ENCODE data around the gene MRPL24.

Gene MRPL24

GRCh38 chr1:156751451-156751756, 10.5 kb upstream of the MRPL24 start, which contains the start of gene HDGF:
Gene HDGF (minus strand): TSS chr1:156751675. CDS start chr1:156751429, 246 bp downstream.
- peaks cover 54% of the 10 kb centered on the region for H3K4me1 ChIP-seq (ENCODE audit: control insufficient read depth, low read length)
- H3K4me2 ChIP-seq (ENCODE audit: low read length), result peak within 1 kb of the TSS; percentile 88
- H3K27ac ChIP-seq (ENCODE audit: low read depth, low read length), result peak within 1 kb of the TSS; percentile 79
- no peak for TF ChIP-seq CTCF (IDR thresholded peaks at IDR 0.05; ENCODE audit: low read depth, low read length, poor library complexity, severe bottlenecking)
- TF ChIP-seq EZH2phosphoT487 (IDR thresholded peaks at IDR 0.05; ENCODE audit: borderline replicate concordance, low read length), result no peak
- 0 out of 2 replicates have a peak, but pooled peaks cover 7% of the 10 kb centered on the region for H3F3A ChIP-seq (ENCODE audit: control insufficient read depth, insufficient read depth)
- H3K4me3 ChIP-seq (ENCODE audit: low read length), result peak within 1 kb of the TSS; percentile 97
- H3K27me3 ChIP-seq (ENCODE audit: control insufficient read depth, low read length), result no peaks in the 10 kb centered on the region
- H3K79me2 ChIP-seq (ENCODE audit: control insufficient read depth, low read length), result peaks cover 73% of the 10 kb centered on the region
- peaks cover 15% of the 10 kb centered on the region; the same call in 1 of the 2 replicates for H4K20me1 ChIP-seq (ENCODE audit: control insufficient read depth, insufficient read depth, low read depth, low read length)
- no peaks in the 10 kb centered on the region for H3K9me3 ChIP-seq (ENCODE audit: control insufficient read depth, insufficient read depth, low read length)
- no peaks in the 10 kb centered on the region for H3K9me2 ChIP-seq (replicated peaks; ENCODE audit: control insufficient read depth, low read length)
- H3K36me3 ChIP-seq (ENCODE audit: control insufficient read depth, low read length), result peaks cover 45% of the 10 kb centered on the region

- Histone ChIP-seq H3K9me2 (replicated peaks; ENCODE audit: control insufficient read depth, low read length) (no peaks in the 10 kb centered on the region), H3F3A (ENCODE audit: control insufficient read depth, insufficient read depth) (peaks cover 9% of the 10 kb centered on the region; the same call in 1 of the 2 replicates), H3K36me3 (ENCODE audit: control insufficient read depth, low read length) (peaks cover 51% of the 10 kb centered on the region), H3K79me2 (ENCODE audit: control insufficient read depth, low read length) (peaks cover 78% of the 10 kb centered on the region), H3K27ac (ENCODE audit: low read depth, low read length) (peak overlapping the region; percentile 79), H3K9me3 (ENCODE audit: control insufficient read depth, insufficient read depth, low read length) (no peaks in the 10 kb centered on the region), H3K4me3 (ENCODE audit: low read length) (peak overlapping the region; percentile 97), H3K27me3 (ENCODE audit: control insufficient read depth, low read length) (no peaks in the 10 kb centered on the region), H4K20me1 (ENCODE audit: control insufficient read depth, insufficient read depth, low read depth, low read length) (peaks cover 20% of the 10 kb centered on the region; the same call in 1 of the 2 replicates), H3K4me2 (ENCODE audit: low read length) (peak overlapping the region; percentile 88), H3K4me1 (ENCODE audit: control insufficient read depth, low read length) (peaks cover 59% of the 10 kb centered on the region)
- TF ChIP-seq EZH2phosphoT487 (IDR thresholded peaks at IDR 0.05; ENCODE audit: borderline replicate concordance, low read length) (no peak), CTCF (IDR thresholded peaks at IDR 0.05; ENCODE audit: low read depth, low read length, poor library complexity, severe bottlenecking) (no peak)
Observed at GRCh38 chr1:156750711-156751450, 10.0 kb upstream of the MRPL24 start.

GRCh38 chr1:156750191-156750672, 9.3 kb upstream of the MRPL24 start:
- peak overlapping the region; percentile 88 for H3K4me2 ChIP-seq (ENCODE audit: low read length)
- H3K9me3 ChIP-seq (ENCODE audit: control insufficient read depth, insufficient read depth, low read length), result no peaks in the 10 kb centered on the region
- H3K9me2 ChIP-seq (replicated peaks; ENCODE audit: control insufficient read depth, low read length), result no peaks in the 10 kb centered on the region
- peaks cover 85% of the 10 kb centered on the region for H3K79me2 ChIP-seq (ENCODE audit: control insufficient read depth, low read length)
- peaks cover 57% of the 10 kb centered on the region for H3K36me3 ChIP-seq (ENCODE audit: control insufficient read depth, low read length)
- H3F3A ChIP-seq (ENCODE audit: control insufficient read depth, insufficient read depth), result peaks cover 9% of the 10 kb centered on the region
- peaks cover 20% of the 10 kb centered on the region; the same call in 1 of the 2 replicates for H4K20me1 ChIP-seq (ENCODE audit: control insufficient read depth, insufficient read depth, low read depth, low read length)
- TF ChIP-seq CTCF (IDR thresholded peaks at IDR 0.05; ENCODE audit: low read depth, low read length, poor library complexity, severe bottlenecking) (no peak), EZH2phosphoT487 (IDR thresholded peaks at IDR 0.05; ENCODE audit: borderline replicate concordance, low read length) (no peak)
- peak overlapping the region; percentile 79 for H3K27ac ChIP-seq (ENCODE audit: low read depth, low read length)
- peaks cover 61% of the 10 kb centered on the region for H3K4me1 ChIP-seq (ENCODE audit: control insufficient read depth, low read length)
- H3K27me3 ChIP-seq (ENCODE audit: control insufficient read depth, low read length), result no peaks in the 10 kb centered on the region
- peak overlapping the region; percentile 97 for H3K4me3 ChIP-seq (ENCODE audit: low read length)
